GM19372 (cell line): ENCODE data around the gene SPANXN1.
"Not testable (repeated sequence)": the region's sequence is repeated elsewhere in the genome, so short reads cannot be mapped to it uniquely, and the experiment has no call there.

Experiments
- ATAC-seq: cut with Tn5 transposase; IDR thresholded peaks from one replicate; pipeline ENCODE4 v1.9.1; 2021; ENCODE audit warnings: mild to moderate bottlenecking, low read depth, moderate library complexity; ENCODE audit not compliant: unreplicated experiment

SPANXN1 gene, protein sequence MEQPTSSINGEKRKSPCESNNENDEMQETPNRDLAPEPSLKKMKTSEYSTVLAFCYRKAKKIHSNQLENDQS

GRCh38 chrX:145247203-145247602 is at the start of gene SPANXN1:
TSS of gene SPANXN1 (plus strand) at chrX:145247503. CDS start at chrX:145247587, 84 bp downstream.
- not testable (repeated sequence) for ATAC-seq

- no peak for ATAC-seq
Observed at GRCh38 chrX:145199078-145199477, 48.2 kb upstream of the SPANXN1 start.

- ATAC-seq = no peak
Observed at GRCh38 chrX:145213504-145213903, 33.8 kb upstream of the SPANXN1 start.

- no peak for ATAC-seq
Observed at GRCh38 chrX:145292218-145292617, 44.9 kb downstream of the SPANXN1 start.
